MM.1S (cell line): ENCODE results near the gene VPS13A.

ENCODE experiments used
- EZH2 ChIP-seq: fragments of 300-600 bp; sonication (generic); optimal IDR thresholded peaks from 2 replicates; pipeline ENCODE3; 2017; ENCODE audit warnings: low read depth, mild to moderate bottlenecking, antibody characterized with exemption, low read length, mixed read lengths
- TF ChIP-seq, protein P1 (sequence below): fragments of 300-600 bp; sonication (generic); IDR thresholded peaks from 2 replicates; pipeline ENCODE4 v1.5.1; 2016; ENCODE audit warnings: antibody characterized with exemption, low read length, mixed read lengths

DNA sequence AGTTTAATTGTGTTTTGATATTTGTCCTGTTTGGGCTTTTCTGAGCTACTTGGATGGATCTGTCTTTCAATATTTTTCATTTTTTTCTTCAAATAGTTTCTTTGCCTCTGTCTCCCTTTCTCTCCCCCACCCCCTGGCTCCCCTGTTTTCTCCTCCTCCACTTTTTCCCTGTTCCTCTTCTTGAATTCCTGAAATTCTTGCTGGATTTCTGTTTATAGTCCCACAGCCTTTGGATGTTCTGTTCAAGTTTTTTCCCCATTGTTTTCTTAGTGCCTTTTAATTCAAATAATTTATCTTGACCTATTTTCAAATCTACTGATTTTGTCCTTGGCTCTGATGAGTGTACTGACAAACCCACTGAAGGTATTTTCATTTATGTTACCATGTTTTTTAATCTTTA lies 113.0 kb downstream of the VPS13A start:
- TF ChIP-seq, protein P1, sequence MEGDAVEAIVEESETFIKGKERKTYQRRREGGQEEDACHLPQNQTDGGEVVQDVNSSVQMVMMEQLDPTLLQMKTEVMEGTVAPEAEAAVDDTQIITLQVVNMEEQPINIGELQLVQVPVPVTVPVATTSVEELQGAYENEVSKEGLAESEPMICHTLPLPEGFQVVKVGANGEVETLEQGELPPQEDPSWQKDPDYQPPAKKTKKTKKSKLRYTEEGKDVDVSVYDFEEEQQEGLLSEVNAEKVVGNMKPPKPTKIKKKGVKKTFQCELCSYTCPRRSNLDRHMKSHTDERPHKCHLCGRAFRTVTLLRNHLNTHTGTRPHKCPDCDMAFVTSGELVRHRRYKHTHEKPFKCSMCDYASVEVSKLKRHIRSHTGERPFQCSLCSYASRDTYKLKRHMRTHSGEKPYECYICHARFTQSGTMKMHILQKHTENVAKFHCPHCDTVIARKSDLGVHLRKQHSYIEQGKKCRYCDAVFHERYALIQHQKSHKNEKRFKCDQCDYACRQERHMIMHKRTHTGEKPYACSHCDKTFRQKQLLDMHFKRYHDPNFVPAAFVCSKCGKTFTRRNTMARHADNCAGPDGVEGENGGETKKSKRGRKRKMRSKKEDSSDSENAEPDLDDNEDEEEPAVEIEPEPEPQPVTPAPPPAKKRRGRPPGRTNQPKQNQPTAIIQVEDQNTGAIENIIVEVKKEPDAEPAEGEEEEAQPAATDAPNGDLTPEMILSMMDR, result no peak
- no peak for TF ChIP-seq EZH2
